Osteoblast (primary cell): ENCODE results near the gene RIT2. TPM values are rescaled to one million over a fixed set of nuclear protein-coding genes. Genes with fewer than 3 reads are reported as not detected.
"Not testable (repeated sequence)": the region's sequence is repeated elsewhere in the genome, so short reads cannot be mapped to it uniquely, and the experiment has no call there.

Experiments used
- DNase-seq: peaks from one replicate; pipeline ENCODE4 v3.0.0; 2011; ENCODE audit warnings: low spot score, mixed read lengths; ENCODE audit not compliant: insufficient read length; ENCODE audit errors: missing footprints
- H2AFZ ChIP-seq: 2 replicates; pipeline ENCODE4 v1.6.0; 2011; ENCODE audit warnings: mild to moderate bottlenecking, low read length
- H3K27ac ChIP-seq: 2 replicates; pipeline ENCODE4 v1.5.1; 2011; ENCODE audit warnings: mild to moderate bottlenecking, low read depth, low read length, moderate library complexity
- H3K27me3 ChIP-seq: 2 replicates; pipeline ENCODE4 v1.6.0; 2012; ENCODE audit warnings: mild to moderate bottlenecking, control low read depth, inconsistent platforms, low read length, moderate library complexity; ENCODE audit not compliant: insufficient read depth
- H3K36me3 ChIP-seq: 2 replicates; pipeline ENCODE4 v1.5.1; 2011; ENCODE audit warnings: mild to moderate bottlenecking, low read length, control low read depth, moderate library complexity; ENCODE audit not compliant: insufficient read depth
- H3K4me1 ChIP-seq: 2 replicates; pipeline ENCODE4 v1.5.1; 2011; ENCODE audit warnings: mild to moderate bottlenecking, low read length, control low read depth, moderate library complexity; ENCODE audit not compliant: insufficient read depth
- H3K4me2 ChIP-seq: 2 replicates; pipeline ENCODE4 v1.6.0; 2011; ENCODE audit warnings: mild to moderate bottlenecking, low read length; ENCODE audit not compliant: insufficient read depth
- H3K4me3 ChIP-seq: fragments of 200-600 bp; sonication (generic); 3 replicates; pipeline ENCODE4 v1.5.1; 2012; ENCODE audit warnings: mild to moderate bottlenecking, low read length, inconsistent platforms; ENCODE audit not compliant: insufficient read depth
- H3K79me2 ChIP-seq: 2 replicates; pipeline ENCODE4 v1.6.0; 2012; ENCODE audit warnings: mild to moderate bottlenecking, low read length, control low read depth, inconsistent platforms; ENCODE audit not compliant: insufficient read depth
- H3K9me3 ChIP-seq: 2 replicates; pipeline ENCODE4 v1.5.1; 2011; ENCODE audit warnings: low read depth, low read length, control low read depth
- H4K20me1 ChIP-seq: 2 replicates; pipeline ENCODE4 v1.6.0; 2012; ENCODE audit warnings: mild to moderate bottlenecking, low read length, control low read depth; ENCODE audit not compliant: insufficient read depth
- total RNA-seq: library from RNA; depleted of rRNA; stranded (reverse); fragments of >200 nt; gene quantifications from 2 replicates; pipeline ENCODE4 v1.2.3, GENCODE V29; 2012
- TF ChIP-seq, protein P1 (sequence below): IDR thresholded peaks from 2 replicates; pipeline ENCODE4 v1.5.1; 2011; ENCODE audit warnings: mild to moderate bottlenecking, low read depth, low read length, moderate library complexity; ENCODE audit errors: extremely low read depth

RIT2 gene
- total RNA-seq, 1 donor: not detected

DNA sequence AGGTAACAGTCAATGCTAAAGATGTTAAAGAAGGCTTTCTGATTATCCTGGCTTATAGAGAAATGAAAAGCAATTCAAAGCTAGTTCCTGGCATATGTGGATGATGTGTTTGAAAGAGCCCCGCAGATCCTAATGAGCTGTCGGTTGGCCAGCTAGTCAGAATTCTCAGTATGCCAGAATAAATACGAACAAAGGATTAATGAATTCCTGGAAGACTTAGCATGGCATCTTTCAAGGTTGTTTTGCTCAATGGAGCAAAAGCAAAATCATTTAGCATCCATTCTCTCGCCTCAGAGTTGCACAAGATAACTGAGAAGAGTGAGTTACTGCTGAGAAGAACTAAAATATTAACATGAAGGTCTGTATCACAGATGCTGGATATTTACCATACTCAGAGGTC lies 307.6 kb downstream of the RIT2 start:
- TF ChIP-seq, protein P1, sequence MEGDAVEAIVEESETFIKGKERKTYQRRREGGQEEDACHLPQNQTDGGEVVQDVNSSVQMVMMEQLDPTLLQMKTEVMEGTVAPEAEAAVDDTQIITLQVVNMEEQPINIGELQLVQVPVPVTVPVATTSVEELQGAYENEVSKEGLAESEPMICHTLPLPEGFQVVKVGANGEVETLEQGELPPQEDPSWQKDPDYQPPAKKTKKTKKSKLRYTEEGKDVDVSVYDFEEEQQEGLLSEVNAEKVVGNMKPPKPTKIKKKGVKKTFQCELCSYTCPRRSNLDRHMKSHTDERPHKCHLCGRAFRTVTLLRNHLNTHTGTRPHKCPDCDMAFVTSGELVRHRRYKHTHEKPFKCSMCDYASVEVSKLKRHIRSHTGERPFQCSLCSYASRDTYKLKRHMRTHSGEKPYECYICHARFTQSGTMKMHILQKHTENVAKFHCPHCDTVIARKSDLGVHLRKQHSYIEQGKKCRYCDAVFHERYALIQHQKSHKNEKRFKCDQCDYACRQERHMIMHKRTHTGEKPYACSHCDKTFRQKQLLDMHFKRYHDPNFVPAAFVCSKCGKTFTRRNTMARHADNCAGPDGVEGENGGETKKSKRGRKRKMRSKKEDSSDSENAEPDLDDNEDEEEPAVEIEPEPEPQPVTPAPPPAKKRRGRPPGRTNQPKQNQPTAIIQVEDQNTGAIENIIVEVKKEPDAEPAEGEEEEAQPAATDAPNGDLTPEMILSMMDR: no peak
- no peaks in the 10 kb centered on the region for H3K79me2 ChIP-seq
- no peaks in the 10 kb centered on the region for H3K27me3 ChIP-seq
- no peak overlapping the region for H3K4me3 ChIP-seq
- no peaks in the 10 kb centered on the region for H3K4me1 ChIP-seq
- no peak overlapping the region for H3K27ac ChIP-seq
- no peak overlapping the region for H3K4me2 ChIP-seq
- H2AFZ ChIP-seq: no peak overlapping the region
- H4K20me1 ChIP-seq: no peaks in the 10 kb centered on the region
- no peaks in the 10 kb centered on the region for H3K36me3 ChIP-seq
- H3K9me3 ChIP-seq: no peaks in the 10 kb centered on the region
- DNase-seq: no peak

DNA sequence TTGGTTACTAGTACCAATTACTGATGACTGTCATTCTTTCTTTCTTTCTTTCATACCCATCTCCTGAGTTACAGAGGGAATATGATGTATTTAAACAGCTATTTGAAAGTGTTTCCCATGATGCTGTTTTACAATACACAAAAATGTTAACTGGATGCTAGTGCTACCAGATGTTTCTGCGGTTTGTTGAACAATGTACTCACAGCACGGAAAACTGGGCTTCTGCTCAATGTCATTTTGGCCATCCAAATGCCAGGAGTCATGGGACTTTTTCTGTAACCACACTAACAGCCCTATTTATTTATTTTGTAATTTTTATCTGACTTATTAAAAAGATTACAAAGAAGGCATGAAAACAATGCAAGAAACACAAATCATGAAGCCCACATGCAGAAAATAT lies 313.8 kb downstream of the RIT2 start:
- Histone ChIP-seq H3K36me3 (no peaks in the 10 kb centered on the region), H2AFZ (no peak overlapping the region), H3K9me3 (no peaks in the 10 kb centered on the region), H3K4me1 (no peaks in the 10 kb centered on the region), H4K20me1 (no peaks in the 10 kb centered on the region), H3K4me2 (no peak overlapping the region), H3K27me3 (no peaks in the 10 kb centered on the region), H3K79me2 (no peaks in the 10 kb centered on the region), H3K27ac (no peak overlapping the region), H3K4me3 (no peak overlapping the region)
- TF ChIP-seq, protein P1: no peak
- DNase-seq: no peak

DNA sequence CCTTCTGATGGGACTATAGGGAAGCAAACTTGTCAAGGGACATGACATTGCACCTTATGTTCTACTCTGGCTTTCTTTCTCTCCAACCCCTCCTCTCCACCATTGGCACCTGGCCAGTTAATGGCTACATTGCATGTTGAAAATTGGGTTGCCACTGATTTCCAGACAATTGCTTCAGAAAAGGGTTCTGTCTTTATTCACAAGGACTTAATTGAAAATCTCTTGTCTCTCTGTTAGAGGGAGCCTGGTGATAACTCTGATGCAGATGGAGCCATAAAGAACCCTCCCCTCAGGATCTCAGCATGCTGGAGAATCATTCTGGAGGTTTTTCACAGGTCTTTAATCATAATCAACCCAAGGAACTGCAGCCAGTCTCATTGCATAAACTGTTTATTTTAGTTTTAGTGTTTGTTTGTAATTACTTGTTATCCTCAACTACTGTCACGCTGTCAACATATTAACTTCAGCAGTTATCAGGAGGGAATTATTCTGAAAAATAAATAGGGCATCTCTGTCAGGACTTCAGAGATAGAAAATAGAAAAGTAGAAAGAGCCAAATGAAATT lies 316.8 kb downstream of the RIT2 start:
- Histone ChIP-seq H3K27ac (no peak overlapping the region), H3K9me3 (no peaks in the 10 kb centered on the region)
- TF ChIP-seq, protein P1: no peak

DNA sequence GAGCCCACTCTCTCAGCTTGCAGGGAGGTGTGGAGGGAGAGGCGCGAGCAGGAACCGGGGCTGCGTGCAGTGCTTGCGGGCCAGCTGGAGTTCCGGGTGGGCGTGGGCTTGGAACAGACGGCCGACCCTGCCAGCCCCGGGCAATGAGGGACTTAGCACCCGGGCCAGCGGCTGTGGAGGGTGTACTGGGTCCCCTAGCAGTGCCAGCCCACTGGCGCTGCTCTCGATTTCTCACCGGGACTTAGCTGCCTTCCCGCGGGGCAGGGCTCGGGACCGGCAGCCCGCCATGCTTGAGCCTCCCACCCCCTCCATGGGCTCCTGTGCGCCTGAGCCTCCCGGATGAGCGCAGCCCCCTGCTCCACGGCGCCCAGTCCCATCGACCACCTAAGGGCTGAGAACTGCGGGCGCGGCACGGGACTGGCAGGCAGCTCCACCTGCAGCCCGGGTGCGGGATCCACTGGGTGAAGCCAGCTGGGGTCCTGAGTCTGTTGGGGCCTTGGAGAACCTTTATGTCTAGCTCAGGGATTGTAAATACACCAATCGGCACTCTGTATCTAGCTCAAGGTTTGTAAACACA lies 320.2 kb downstream of the RIT2 start:
- not testable (repeated sequence) for H3K79me2 ChIP-seq, H2AFZ ChIP-seq, H3K4me2 ChIP-seq, DNase-seq, H3K27ac ChIP-seq, H3K4me1 ChIP-seq, H3K36me3 ChIP-seq, H4K20me1 ChIP-seq, H3K9me3 ChIP-seq, H3K4me3 ChIP-seq, H3K27me3 ChIP-seq

More for the DNA sequence above, 316.8 kb downstream of the RIT2 start:
- no peaks in the 10 kb centered on the region for H3K4me1 ChIP-seq
- no peaks in the 10 kb centered on the region for H4K20me1 ChIP-seq
- H3K4me3 ChIP-seq: no peak overlapping the region
- H3K36me3 ChIP-seq: no peaks in the 10 kb centered on the region
- H3K4me2 ChIP-seq: no peak overlapping the region
- DNase-seq: no peak
- no peak overlapping the region for H2AFZ ChIP-seq
- no peaks in the 10 kb centered on the region for H3K79me2 ChIP-seq
- H3K27me3 ChIP-seq: no peaks in the 10 kb centered on the region
